ENCODE data around the gene CARM1. TPM values are rescaled to one million over a fixed set of nuclear protein-coding genes. Genes with fewer than 3 reads are reported as not detected.
A peak's percentile ranks its signal among the peaks of the same experiment; 100 is the strongest.

CARM1 gene
- total and polyA plus RNA-seq, 2 donors (not counting 3 experiments of a cell fraction or from before 2014, with no cell fraction given): 65.6 to 70.8 TPM

- no peaks in the 10 kb centered on the region for H3K9me3 ChIP-seq (replicated peaks; ENCODE audit: control insufficient read depth, insufficient read depth, low read length)
- TF ChIP-seq CTCF (IDR thresholded peaks at IDR 0.05; ENCODE audit: extremely low read depth in 1 of 2, insufficient read depth in 1 of 2, low read depth in 1 of 2, low read length in 2 of 2): peak; percentile 90 to 91
- TF ChIP-seq JUN (IDR thresholded peaks at IDR 0.05; ENCODE audit: borderline replicate concordance, insufficient read depth, insufficient read length, low read depth): no peak
- H2AFZ ChIP-seq (ENCODE audit: low read depth, low read length): no peak overlapping the region
- H3K79me2 ChIP-seq (ENCODE audit: control insufficient read depth, insufficient read depth, low read length): no peaks in the 10 kb centered on the region
- POLR2A ChIA-PET: interaction anchor here (0.9 kb wide), 1 partner anchor 12 kb away, joined by 8 read pairs; no protein-coding TSS in a partner anchor
- H3K4me1 ChIP-seq (ENCODE audit: control insufficient read depth, extremely low read depth, insufficient read depth, low read length): no peaks in the 10 kb centered on the region
- intact Hi-C loops (cut with micrococcal nuclease) (loop anchor here (1.0 kb wide), 1 partner anchor 141 kb away; no protein-coding TSS in a partner anchor), dilution Hi-C loops (cut with MboI; ENCODE audit: extremely low pct_ligation_motif_present, low sequenced_read_pairs) (no loop called here)
- no peak overlapping the region for H3K4me2 ChIP-seq (ENCODE audit: insufficient read depth, low read length)
- DNase-seq (ENCODE audit: low read depth, low spot score): peak; percentile 38
- BruUV-seq (replicated peaks): no TSS peak
- H3K9me1 ChIP-seq (replicated peaks; ENCODE audit: control insufficient read depth, extremely low read depth, insufficient read depth, low read length): no peaks in the 10 kb centered on the region
- no peak overlapping the region for H3K9ac ChIP-seq (replicated peaks; ENCODE audit: extremely low read depth, insufficient read depth, low read length)
- H4K20me1 ChIP-seq (replicated peaks; ENCODE audit: control insufficient read depth, extremely low read depth, insufficient read depth, low read length): no peaks in the 10 kb centered on the region
- H3K27ac ChIP-seq (ENCODE audit: insufficient read depth, low read depth, low read length): no peak overlapping the region
- H3K4me3 ChIP-seq (replicated peaks in 1 of 3; ENCODE audit: insufficient read depth in 1 of 3, low read depth in 1 of 3, low read length in 3 of 3): no peak overlapping the region
- no peaks in the 10 kb centered on the region for H3K36me3 ChIP-seq (ENCODE audit: control insufficient read depth in 2 of 2, extremely low read depth in 1 of 2, insufficient read depth in 2 of 2, low read length in 2 of 2)
- peak; percentile 77 for FAIRE-seq
- CTCF ChIA-PET: interaction anchor here (0.5 to 2.4 kb wide), 37 partner anchors 8 to 851 kb away, joined by 3 to 79 read pairs (median 5); partner anchors contain the start of genes C19orf38, CARM1, DNM2 and QTRT1
- no peaks in the 10 kb centered on the region for H3K27me3 ChIP-seq (ENCODE audit: control insufficient read depth in 2 of 2, insufficient read depth in 2 of 2, low read length in 2 of 2)
Measured at GRCh38 chr19:10858204-10858828, 13.0 kb upstream of the CARM1 start.

- dilution Hi-C loops (cut with MboI; ENCODE audit: extremely low pct_ligation_motif_present, low sequenced_read_pairs): no loop called here
- Histone ChIP-seq H3K4me2 (ENCODE audit: insufficient read depth, low read length) (no peak overlapping the region), H3K9ac (replicated peaks; ENCODE audit: extremely low read depth, insufficient read depth, low read length) (no peak overlapping the region), H3K9me3 (replicated peaks; ENCODE audit: control insufficient read depth, insufficient read depth, low read length) (no peaks in the 10 kb centered on the region), H3K27ac (ENCODE audit: insufficient read depth, low read depth, low read length) (no peak overlapping the region), H3K4me3 (replicated peaks in 1 of 3; ENCODE audit: insufficient read depth in 1 of 3, low read depth in 1 of 3, low read length in 3 of 3) (no peak overlapping the region), H3K4me1 (ENCODE audit: control insufficient read depth, extremely low read depth, insufficient read depth, low read length) (peaks cover 2% of the 10 kb centered on the region), H3K9me1 (replicated peaks; ENCODE audit: control insufficient read depth, extremely low read depth, insufficient read depth, low read length) (no peaks in the 10 kb centered on the region), H2AFZ (ENCODE audit: low read depth, low read length) (no peak overlapping the region), H4K20me1 (replicated peaks; ENCODE audit: control insufficient read depth, extremely low read depth, insufficient read depth, low read length) (no peaks in the 10 kb centered on the region), H3K27me3 (ENCODE audit: control insufficient read depth in 2 of 2, insufficient read depth in 2 of 2, low read length in 2 of 2) (no peaks in the 10 kb centered on the region), H3K36me3 (ENCODE audit: control insufficient read depth in 2 of 2, extremely low read depth in 1 of 2, insufficient read depth in 2 of 2, low read length in 2 of 2) (no peaks in the 10 kb centered on the region), H3K79me2 (ENCODE audit: control insufficient read depth, insufficient read depth, low read length) (no peaks in the 10 kb centered on the region)
- no TSS peak for BruUV-seq (replicated peaks)
- TF ChIP-seq EZH2 (IDR thresholded peaks at IDR 0.05; ENCODE audit: borderline replicate concordance, low read depth, low read length, severe bottlenecking) (no peak), CTCF (IDR thresholded peaks at IDR 0.05; ENCODE audit: extremely low read depth in 1 of 2, insufficient read depth in 1 of 2, low read depth in 1 of 2, low read length in 2 of 2) (peak; percentile 36 to 65), JUN (IDR thresholded peaks at IDR 0.05; ENCODE audit: borderline replicate concordance, insufficient read depth, insufficient read length, low read depth) (no peak)
- POLR2A ChIA-PET: interaction anchor here (0.6 kb wide), 1 partner anchor 19 kb away, joined by 5 read pairs; no protein-coding TSS in a partner anchor
- CTCF ChIA-PET: interaction anchor here (0.6 to 1.7 kb wide), 19 partner anchors 10 to 160 kb away, joined by 3 to 24 read pairs (median 3); partner anchors contain the start of genes C19orf38, CARM1, DNM2 and QTRT1
- DNase-seq (ENCODE audit: low read depth, low spot score) (peak; percentile 43), FAIRE-seq (peak; percentile 86)
- intact Hi-C loops (cut with micrococcal nuclease): no loop called here
Measured at GRCh38 chr19:10861103-10861651, 10.2 kb upstream of the CARM1 start.
